ENCODE results near the gene KLK11. TPM values are rescaled to one million over a fixed set of nuclear protein-coding genes. Genes with fewer than 3 reads are reported as not detected.

KLK11 gene
- total and polyA plus RNA-seq, 7 donors: 0.71 to 0.76 TPM; not detected in 5

GRCh38 chr19:51016798-51017683, 9.4 kb downstream of the KLK11 start:
- peaks cover 0 to 26% (median 18%) of the 10 kb centered on the region in 4 donors for H3K4me1 ChIP-seq
- intact Hi-C loops (cut with DNase I): no loop called here
- DNase-seq: no peak
- no peaks in the 10 kb centered on the region for H3K36me3 ChIP-seq
- peak in 2 of 4 experiments; percentile 27 to 60 for TF ChIP-seq CTCF (IDR thresholded peaks at IDR 0.05)
- TF ChIP-seq POLR2A (IDR thresholded peaks at IDR 0.05): no peak
- TF ChIP-seq EP300 (IDR thresholded peaks at IDR 0.05): no peak
- H3K9me3 ChIP-seq: no peaks in the 10 kb centered on the region
- peak overlapping the region in 3 of 4 donors; percentile 1 to 27 (median 8) for H3K4me3 ChIP-seq
- 3 to 7% methylated on average over 68 of the region's 68 CpGs for WGBS, 2 donors
- peaks cover 18 to 88% (median 57%) of the 10 kb centered on the region in 3 donors for H3K27me3 ChIP-seq
- H3K27ac ChIP-seq: peak overlapping the region in 1 of 4 donors; percentile 18

GRCh38 chr19:51015691-51016267, 10.6 kb downstream of the KLK11 start:
- Histone ChIP-seq H3K36me3 (no peaks in the 10 kb centered on the region), H3K27me3 (peaks cover 18 to 88% (median 57%) of the 10 kb centered on the region in 3 donors), H3K4me3 (no peak overlapping the region), H3K9me3 (no peaks in the 10 kb centered on the region), H3K4me1 (peaks cover 0 to 26% (median 18%) of the 10 kb centered on the region in 4 donors), H3K27ac (no peak overlapping the region)
- intact Hi-C loops (cut with DNase I): no loop called here
- DNase-seq: no peak
- TF ChIP-seq EP300 (IDR thresholded peaks at IDR 0.05) (no peak), POLR2AphosphoS5 (IDR thresholded peaks at IDR 0.05) (no peak), POLR2A (IDR thresholded peaks at IDR 0.05) (no peak), CTCF (IDR thresholded peaks at IDR 0.05) (no peak)
- WGBS, 2 donors: 85 to 88% methylated on average over 19 of the region's 19 CpGs

- Histone ChIP-seq H3K36me3 (no peaks in the 10 kb centered on the region), H3K4me3 (no peak overlapping the region), H3K27me3 (peaks cover 17 to 87% (median 63%) of the 10 kb centered on the region in 3 donors), H3K27ac (no peak overlapping the region), H3K9me3 (no peaks in the 10 kb centered on the region), H3K4me1 (peaks cover 0 to 20% (median 17%) of the 10 kb centered on the region in 4 donors)
- WGBS, 2 donors: 82 to 88% methylated on average over 6 of the region's 6 CpGs
- DNase-seq: no peak
- intact Hi-C loops (cut with DNase I): no loop called here
- no peak for TF ChIP-seq EP300 (IDR thresholded peaks at IDR 0.05)
- no peak for TF ChIP-seq CTCF (IDR thresholded peaks at IDR 0.05)
- no peak for TF ChIP-seq POLR2A (IDR thresholded peaks at IDR 0.05)
- TF ChIP-seq POLR2AphosphoS5 (IDR thresholded peaks at IDR 0.05): no peak
These were observed 12.2 kb downstream of the KLK11 start for GRCh38 chr19:51014242-51014641.

GRCh38 chr19:51012661-51013190, 13.7 kb downstream of the KLK11 start:
- Histone ChIP-seq H3K27ac (no peak overlapping the region), H3K36me3 (no peaks in the 10 kb centered on the region), H3K4me1 (peaks cover 0 to 8% (median 8%) of the 10 kb centered on the region in 4 donors), H3K4me3 (no peak overlapping the region), H3K27me3 (peaks cover 10 to 79% (median 50%) of the 10 kb centered on the region in 3 donors), H3K9me3 (no peaks in the 10 kb centered on the region)
- no peak for DNase-seq
- WGBS, 2 donors: 63 to 73% methylated on average over 12 of the region's 12 CpGs
- no peak for TF ChIP-seq POLR2A (IDR thresholded peaks at IDR 0.05)
- no peak for TF ChIP-seq EP300 (IDR thresholded peaks at IDR 0.05)
- TF ChIP-seq POLR2AphosphoS5 (IDR thresholded peaks at IDR 0.05): no peak
- no peak for TF ChIP-seq CTCF (IDR thresholded peaks at IDR 0.05)
- intact Hi-C loops (cut with DNase I): no loop called here

All from sigmoid colon (tissue), 7 donors.